NCI-H1417 treated with DMSO at 0.1 percent for 48 hours (cell line): ENCODE measurements around the gene CHST12.
"Not testable (repeated sequence)": the region's sequence is repeated elsewhere in the genome, so short reads cannot be mapped to it uniquely, and the experiment has no call there.

Experiments
- DNase-seq: peaks from one replicate; lab custom pipeline; 2025; lab: John Stamatoyannopoulos, UW

Gene CHST12

DNA sequence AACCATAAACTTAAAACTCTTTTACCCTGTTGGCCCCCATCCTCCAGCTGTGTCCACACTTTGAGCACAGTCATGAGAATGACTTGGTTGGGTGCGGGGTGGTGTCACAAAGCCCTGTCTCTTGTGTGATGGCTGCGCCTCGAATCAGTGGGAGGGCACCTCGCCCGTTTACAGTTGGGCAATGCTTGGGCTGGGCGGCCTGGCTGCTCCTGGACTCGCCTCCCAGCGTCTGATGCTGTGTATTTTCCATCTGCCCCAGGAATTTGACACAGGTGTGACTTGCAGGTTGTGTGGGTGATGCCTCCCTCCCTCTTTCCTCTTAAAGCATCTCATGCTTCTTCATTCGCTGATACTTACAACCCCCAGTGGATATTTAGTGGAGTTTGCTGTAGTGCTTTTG is 33.7 kb downstream of the CHST12 start:
- DNase-seq: no peak

DNA sequence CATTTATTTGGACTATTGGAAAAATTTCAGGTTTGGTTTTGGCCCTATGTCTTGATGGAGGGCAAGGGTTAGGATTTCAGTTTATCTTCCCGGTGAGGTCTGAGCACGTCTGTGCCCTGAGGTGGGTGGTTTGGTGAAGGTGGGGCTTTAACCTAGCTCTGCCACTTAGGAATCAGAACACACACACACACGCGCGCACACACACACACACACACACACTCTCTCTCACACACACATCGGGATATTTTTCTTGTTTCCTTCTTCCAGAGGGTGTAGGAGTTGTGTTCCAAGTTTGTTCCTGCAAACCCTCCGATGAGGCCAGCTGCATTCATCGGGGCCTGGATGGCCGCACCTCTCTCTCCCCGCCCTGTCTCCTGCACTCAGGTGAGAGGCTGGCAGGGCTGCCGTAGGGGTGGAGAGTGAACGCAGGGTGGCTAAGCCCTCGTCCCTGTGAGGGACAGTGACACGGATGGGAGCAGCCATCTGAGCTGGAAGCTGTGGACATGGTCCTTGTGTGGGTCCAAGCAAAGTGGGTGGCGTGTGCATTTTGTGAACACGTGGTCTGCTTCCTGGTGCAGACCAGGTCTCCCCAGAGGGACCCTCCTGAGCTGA is 34.2 kb downstream of the CHST12 start:
- DNase-seq: no peak

DNA sequence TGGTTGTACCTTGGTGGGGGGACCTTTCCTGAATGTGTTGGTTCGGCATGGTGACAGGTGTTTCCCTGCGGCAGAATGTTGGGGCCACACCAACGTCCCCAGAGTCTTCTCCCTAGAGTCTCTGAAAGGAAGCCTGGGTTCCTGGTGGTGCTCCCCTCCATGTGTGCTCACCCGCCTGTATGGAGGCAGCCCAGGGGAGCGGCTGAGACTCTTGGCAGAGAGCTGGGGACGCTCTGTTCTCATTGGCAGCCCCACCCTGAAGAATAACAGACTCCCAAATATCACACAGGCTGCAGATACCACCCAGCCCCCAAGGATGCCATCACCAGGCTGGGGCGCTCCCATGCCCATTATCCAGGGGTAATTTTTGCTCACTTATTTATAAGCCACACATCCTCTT is 34.8 kb downstream of the CHST12 start:
- DNase-seq: no peak

DNA sequence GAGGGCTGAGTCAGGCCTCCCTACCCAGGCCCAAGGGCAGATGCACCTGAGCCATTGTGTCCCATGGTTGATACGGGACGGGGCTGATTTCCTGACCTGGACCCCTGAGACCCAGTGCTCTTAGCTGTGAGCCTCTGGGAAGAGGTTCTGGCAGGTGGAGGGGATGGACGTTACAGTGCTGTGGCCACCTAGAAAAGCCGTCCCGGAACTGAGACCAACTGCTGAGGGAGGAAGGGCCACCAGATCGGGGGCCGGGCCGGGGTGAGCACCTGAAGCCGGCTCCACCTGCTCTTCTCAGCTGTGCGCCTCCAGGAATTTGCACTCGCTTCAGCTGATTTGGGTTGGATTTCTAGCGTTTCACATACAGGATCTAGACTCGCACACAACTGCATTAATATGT is 35.4 kb downstream of the CHST12 start:
- no peak for DNase-seq

GRCh38 chr7:2440608-2441245 is 37.3 kb downstream of the CHST12 start:
- no peak for DNase-seq

GRCh38 chr7:2441430-2442058 is 38.1 kb downstream of the CHST12 start:
- no peak for DNase-seq

DNA sequence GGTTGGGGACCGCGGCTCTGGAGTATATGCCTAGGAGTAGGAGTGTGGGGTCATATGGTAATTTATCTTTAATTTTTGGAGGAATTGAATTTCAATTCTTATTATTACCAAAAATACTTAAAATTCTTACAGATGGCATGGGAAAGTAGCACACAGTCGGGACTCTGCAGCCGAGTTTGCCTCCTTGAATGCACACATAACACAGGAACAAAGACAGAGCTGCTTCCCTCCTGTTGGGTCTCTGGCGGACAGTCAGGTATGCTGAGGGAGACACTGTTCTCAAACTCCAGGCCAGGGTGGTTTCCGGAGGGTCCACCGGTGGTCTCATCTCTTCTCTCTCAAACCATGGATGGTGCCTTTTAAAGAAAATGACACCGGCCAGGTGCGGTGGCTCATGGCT is 40.1 kb downstream of the CHST12 start:
- DNase-seq: no peak

DNA sequence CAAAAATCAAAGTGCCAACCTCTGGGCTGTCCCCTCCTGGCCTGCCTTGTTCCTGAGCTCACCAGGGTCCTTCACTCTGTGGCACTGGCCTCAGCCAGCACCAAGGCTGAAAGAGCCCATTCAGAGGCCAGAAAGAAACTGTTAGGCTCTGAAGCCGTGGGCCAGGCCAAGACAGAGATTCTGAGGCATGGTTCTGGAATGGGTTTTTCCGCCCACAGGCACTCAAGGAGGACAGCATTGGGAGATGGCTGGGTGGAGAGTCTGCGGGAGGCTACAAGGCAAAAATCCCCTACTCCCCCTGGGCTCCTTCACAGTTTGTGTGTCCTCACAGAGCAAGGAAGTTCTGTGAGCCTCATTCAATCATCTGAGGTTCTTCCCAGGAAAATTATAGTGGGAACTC is 41.1 kb downstream of the CHST12 start:
- no peak for DNase-seq

DNA sequence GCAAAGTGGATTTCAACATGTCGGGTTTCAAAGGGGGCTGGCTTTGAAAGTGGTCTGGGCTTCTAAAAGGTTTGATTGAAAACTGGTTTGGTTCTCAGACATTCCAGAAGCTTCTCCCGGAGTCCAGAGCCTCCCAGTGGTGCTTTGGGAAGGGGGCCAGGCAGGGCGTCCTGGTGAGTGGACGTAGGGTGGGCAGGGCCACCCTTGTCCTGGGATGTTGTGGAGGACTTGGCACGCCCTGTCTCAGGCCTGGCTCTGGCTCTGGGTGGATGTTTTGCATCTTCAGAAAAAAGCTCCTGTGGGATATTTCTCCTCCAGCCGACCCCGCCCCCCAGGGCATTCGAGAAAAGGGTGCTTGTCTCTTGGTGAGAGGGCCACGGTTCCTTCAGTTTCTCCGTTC is 41.6 kb downstream of the CHST12 start:
- DNase-seq: no peak

- no peak for DNase-seq
These were observed 42.6 kb downstream of the CHST12 start for GRCh38 chr7:2445898-2446555.

DNA sequence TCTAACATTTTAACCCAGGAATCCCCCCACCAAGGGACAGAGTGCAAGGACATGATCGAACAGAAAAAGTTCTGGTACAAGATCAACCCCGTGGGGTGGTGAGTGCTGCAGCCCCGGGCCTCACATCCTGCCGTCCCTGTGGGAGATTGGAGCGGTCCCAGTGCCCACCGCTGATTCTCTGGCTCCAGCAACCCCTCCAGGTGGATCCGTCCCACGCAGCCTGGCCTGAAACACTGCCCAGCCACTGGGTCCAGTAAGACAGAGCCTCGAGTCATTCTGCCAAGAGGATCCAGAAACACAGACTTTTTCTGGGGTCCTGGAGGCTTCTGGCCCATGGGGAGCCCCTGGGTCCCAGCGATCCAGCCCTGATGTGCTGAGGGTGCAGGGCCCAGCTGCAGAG is 43.3 kb downstream of the CHST12 start:
- DNase-seq: no peak

DNA sequence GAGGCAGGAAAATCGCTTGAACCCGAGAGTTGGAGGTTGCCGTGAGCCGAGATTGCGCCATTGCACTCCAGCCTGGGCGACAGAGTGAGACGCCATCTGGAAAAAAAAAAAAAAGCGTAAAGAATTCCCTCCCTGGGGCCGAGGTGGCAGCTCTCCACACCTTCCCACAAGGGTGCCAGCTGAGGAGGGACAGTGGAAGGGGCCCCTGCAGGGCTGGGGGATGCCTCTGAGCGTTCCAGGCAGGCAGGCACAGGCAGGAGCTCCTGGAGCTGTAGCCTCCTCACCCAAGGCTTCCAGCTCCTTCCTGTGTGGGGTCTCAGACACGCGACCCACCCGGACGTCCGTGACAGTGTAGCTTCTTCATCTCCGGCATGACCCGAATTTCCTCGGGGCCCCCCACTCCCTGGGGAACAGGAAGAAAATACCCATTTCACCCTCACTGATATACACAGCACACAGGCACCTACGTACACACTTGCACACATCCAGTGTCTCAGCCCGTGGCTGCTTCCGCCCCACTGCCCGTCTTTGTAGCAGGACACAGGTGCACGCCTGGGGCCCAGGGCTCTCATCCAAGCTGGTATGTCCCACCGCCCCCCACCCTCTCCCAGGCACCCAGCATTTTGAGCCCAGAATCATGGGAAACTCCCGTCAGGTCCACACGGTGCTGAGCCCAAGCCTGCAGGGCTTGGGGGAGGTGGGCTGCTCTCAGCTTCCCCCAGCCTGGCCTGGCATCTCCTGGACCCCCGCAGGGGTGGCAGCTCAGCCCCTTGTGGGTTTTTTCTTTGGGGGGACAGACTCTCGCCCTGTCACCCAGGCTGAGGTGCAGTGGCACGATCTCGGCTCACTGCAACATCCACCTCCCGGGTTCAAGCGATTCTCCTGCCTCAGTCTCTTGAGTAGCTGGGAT is 47.0 kb downstream of the CHST12 start:
- no peak for DNase-seq

DNA sequence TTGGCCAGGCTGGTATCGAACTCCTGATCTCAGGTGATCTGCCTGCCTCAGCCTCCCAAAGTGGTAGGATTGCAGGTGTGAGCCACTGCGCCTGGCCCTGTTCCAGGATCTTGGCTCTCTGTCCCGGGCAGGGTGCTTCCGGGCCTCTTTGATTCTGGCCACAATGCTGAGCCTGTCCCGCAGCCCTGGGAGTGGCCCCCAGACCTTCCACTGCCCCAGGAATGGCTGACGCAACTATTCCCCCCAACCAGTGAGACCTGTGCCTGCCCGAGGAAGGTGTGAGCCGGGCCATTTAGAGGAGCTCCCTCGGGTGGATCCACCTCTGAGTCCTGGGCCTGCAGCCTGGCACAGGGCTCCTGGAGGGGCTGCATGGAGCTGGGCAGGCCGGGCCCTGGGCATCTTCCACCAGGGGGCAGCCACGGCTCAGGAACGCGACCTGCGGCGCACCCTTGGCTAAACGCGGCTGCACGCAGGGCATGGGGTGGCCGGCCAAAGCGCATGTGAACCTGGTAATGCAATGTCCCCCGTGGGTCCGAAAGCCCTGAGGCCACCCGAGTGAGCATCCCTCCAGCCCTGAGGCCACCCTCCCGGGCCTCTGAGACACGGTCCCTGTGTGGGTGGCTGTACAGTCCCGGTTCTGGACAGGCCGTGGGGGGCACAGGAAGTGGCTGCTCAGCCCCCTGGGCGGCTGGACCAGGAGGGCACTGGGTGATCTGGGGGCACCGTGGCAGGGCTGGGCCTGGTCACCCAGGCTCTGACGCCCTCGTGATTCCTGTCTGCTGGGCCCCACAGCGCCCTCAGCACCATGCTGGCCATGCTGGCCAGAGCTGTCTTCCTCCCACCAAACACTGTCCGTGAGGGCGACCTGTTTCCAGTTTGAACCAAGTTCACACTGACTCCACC is 48.0 kb downstream of the CHST12 start:
- peak; percentile 14 for DNase-seq

- DNase-seq: no peak
These were observed 48.7 kb downstream of the CHST12 start for GRCh38 chr7:2452074-2452507.

- no peak for DNase-seq
These were observed 49.3 kb downstream of the CHST12 start for GRCh38 chr7:2452643-2453270.

- DNase-seq: not testable (repeated sequence)
These were observed 50.4 kb downstream of the CHST12 start for GRCh38 chr7:2453849-2454248.

- DNase-seq: no peak
These were observed 56.3 kb downstream of the CHST12 start for GRCh38 chr7:2459674-2460073.

DNA sequence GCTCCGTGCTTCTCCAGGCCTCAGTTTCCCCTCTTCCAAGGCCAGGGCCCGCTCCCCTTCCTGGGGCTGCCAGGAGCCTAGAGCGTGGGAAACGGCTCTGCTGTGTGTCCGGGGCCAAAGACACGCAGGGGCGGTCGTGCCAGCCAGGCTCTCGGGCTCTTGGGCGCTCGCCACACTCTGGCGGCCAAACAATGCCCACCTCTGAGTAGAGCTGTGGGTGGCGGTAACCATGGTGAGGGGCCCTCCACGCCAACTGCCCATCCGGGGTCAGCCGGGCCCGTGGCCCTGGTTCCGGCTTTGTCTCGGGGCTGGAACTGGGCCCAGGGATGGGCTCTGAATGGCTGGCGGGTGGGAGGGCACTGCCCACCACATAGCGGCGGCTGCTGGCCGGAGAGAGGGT is 56.8 kb downstream of the CHST12 start:
- DNase-seq: no peak

DNA sequence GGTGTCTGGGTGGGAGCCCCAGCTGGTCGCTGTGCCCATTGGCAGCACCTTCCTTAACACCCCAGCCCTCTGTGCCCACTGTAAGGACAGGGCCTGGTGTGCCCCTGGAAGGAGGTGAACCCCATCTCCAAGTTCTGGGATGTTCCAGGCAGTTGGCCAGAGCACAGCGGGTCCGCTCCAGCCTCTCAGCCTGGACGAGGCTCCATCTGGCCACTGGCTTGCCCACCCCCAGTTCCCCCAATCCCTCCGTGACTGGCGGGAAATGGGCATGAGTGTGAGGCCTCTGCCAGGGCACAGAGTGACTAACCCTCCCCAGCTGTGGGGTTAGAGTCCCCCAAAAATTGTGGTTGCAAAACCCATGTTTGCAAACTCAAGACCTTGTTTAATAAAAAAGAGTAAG is 57.2 kb downstream of the CHST12 start:
- DNase-seq: no peak

- no peak for DNase-seq
These were observed 58.0 kb downstream of the CHST12 start for GRCh38 chr7:2461268-2462026.
